K562 (cell line): ENCODE results near the gene ERAL1. TPM values are rescaled to one million over a fixed set of nuclear protein-coding genes. Genes with fewer than 3 reads are reported as not detected.

Experiments used
- ATF7 ChIP-seq: fragments of 450-650 bp; IDR thresholded peaks from 2 replicates; pipeline ENCODE4 v1.7.1; 2014; ENCODE audit warnings: mild to moderate bottlenecking, moderate library complexity
- RREB1 ChIP-seq: fragments of 250-450 bp; sonication (Bioruptor Pico); IDR thresholded peaks from 2 replicates; pipeline ENCODE4 v1.4.0; 2020
- SRSF9 ChIP-seq: fragments of 200-400 bp; formaldehyde crosslinking; IDR thresholded peaks from 2 replicates; pipeline ENCODE4 v1.6.1; 2017; ENCODE audit warnings: low read depth, low read length, borderline replicate concordance
- THRB ChIP-seq: fragments of 450-650 bp; formaldehyde crosslinking; conservative IDR thresholded peaks from 2 replicates; pipeline ENCODE4 v1.4.0; 2022; ENCODE audit warnings: mild to moderate bottlenecking, missing genetic modification characterization
- ZBTB49 ChIP-seq: sonication (generic); formaldehyde crosslinking; IDR thresholded peaks from 2 replicates; pipeline ENCODE4 v1.8.0; 2022; ENCODE audit warnings: missing genetic modification reagents, mild to moderate bottlenecking, borderline replicate concordance
- ZNF124 ChIP-seq: sonication (generic); formaldehyde crosslinking; IDR thresholded peaks from 2 replicates; pipeline ENCODE4 v1.8.1; 2022; ENCODE audit warnings: missing genetic modification reagents
- ZNF79 ChIP-seq: fragments of 250-450 bp; sonication (Bioruptor Pico); IDR thresholded peaks from 2 replicates; pipeline ENCODE4 v1.4.0; 2020; ENCODE audit warnings: low read depth, mild to moderate bottlenecking, moderate library complexity
- polyA plus RNA-seq, 8 experiments: library from polyadenylated mRNA; depleted of rRNA in 4 of 8; stranded (reverse) in 5 of 8; unstranded in 3 of 8; fragments of >200 nt; fragmentation: Nextera tagmentation in 2 of 8; fragmentation: Illumina TruSeq in 1 of 8; extraction: Ambion mirVana in 2 of 8; extraction: Trizol in 1 of 8; gene quantifications; 2 replicates each; pipeline versions ENCODE4 v1.2.1 to v1.2.3, GENCODE V29; 2011 to 2014; ENCODE audit warnings: inconsistent platforms in 1 of 8, missing spikeins in 1 of 8
- total RNA-seq, 7 experiments: library from RNA; depleted of rRNA in 6 of 7; stranded (reverse); fragments of >200 nt in 6 of 7; fragmentation: Illumina TruSeq in 2 of 7; extraction: Trizol in 2 of 7; gene quantifications; 2 replicates each; pipeline versions ENCODE4 v1.2.1 to v1.2.3, GENCODE V29; 2011 to 2021; ENCODE audit warnings: low replicate concordance in 1 of 7

The ERAL1 gene
- total and polyA plus RNA-seq, 9 of the 15 experiments (the other 6 are each of a cell fraction or from before 2014, with no cell fraction given) = 37.5 to 351 (median 106) TPM

- no peak; the same call in 1 of the 2 replicates for TF ChIP-seq RREB1
- no peak for TF ChIP-seq ZNF79
- TF ChIP-seq ZNF124 (CRISPR knock-in tag) = no peak
- TF ChIP-seq THRB (CRISPR knock-in tag) = no peak
- no peak for TF ChIP-seq ATF7
- no peak for TF ChIP-seq ZBTB49 (CRISPR knock-in tag)
- no peak for TF ChIP-seq SRSF9
Measured at GRCh38 chr17:28901866-28902818, 47.3 kb downstream of the ERAL1 start (continued).
